Endothelial cell of umbilical vein (primary cell): ENCODE results near the gene CYP11A1. TPM values are rescaled to one million over a fixed set of nuclear protein-coding genes. Genes with fewer than 3 reads are reported as not detected.

Experiments
- BruUV-seq: library from RNA; stranded (reverse); fragments of 400-500 nt; replicated peaks from 2 replicates; lab custom pipeline; 2021; lab: Mats Ljungman, UMichigan
- CTCF ChIA-PET: fragments of 300-600, 350-600 bp; sonication (Branson Sonifier 250); formaldehyde crosslinking; loops from one replicate; lab custom pipeline; 2021; ENCODE audit warnings: antibody characterized with exemption, inconsistent platforms; lab: Charles Lee
- POLR2A ChIA-PET: fragments of 300-600, 350-600 bp; sonication (Branson Sonifier 250); formaldehyde crosslinking; loops from one replicate; lab custom pipeline; 2021; ENCODE audit warnings: antibody characterized with exemption, inconsistent platforms; lab: Charles Lee
- DNase-seq: peaks from one replicate; pipeline ENCODE4 v3.0.0-alpha.2; 2011; ENCODE audit warnings: low read depth, low spot score
- FAIRE-seq: peaks from 2 replicates; lab custom pipeline; 2011; peaks lifted over from hg19 to GRCh38; lab: Jason Lieb, UNC
- H2AFZ ChIP-seq: 2 replicates; pipeline ENCODE4 v1.6.0; 2012; ENCODE audit warnings: low read depth, low read length, control low read depth, inconsistent platforms
- H3K27ac ChIP-seq: 2 replicates; pipeline ENCODE4 v1.5.1; 2011; ENCODE audit warnings: low read depth, mild to moderate bottlenecking, control low read depth, low read length, moderate library complexity; ENCODE audit not compliant: insufficient read depth
- H3K27me3 ChIP-seq, 2 experiments: 2 replicates each; pipeline versions ENCODE4 v1.6.0 to v1.6.1; 2011; ENCODE audit warnings: low read length in 2 of 2, mixed read lengths in 1 of 2; ENCODE audit not compliant: control insufficient read depth in 2 of 2, insufficient read depth in 2 of 2
- H3K36me3 ChIP-seq, 2 experiments: 2 replicates in 1 of 2; 3 replicates in 1 of 2; pipeline ENCODE4 v1.5.1; 2011; ENCODE audit warnings: low read length in 2 of 2, mild to moderate bottlenecking in 1 of 2, moderate library complexity in 1 of 2; ENCODE audit not compliant: control insufficient read depth in 2 of 2, insufficient read depth in 2 of 2; ENCODE audit errors: extremely low read depth in 1 of 2
- H3K4me1 ChIP-seq: 3 replicates; pipeline ENCODE4 v1.5.1; 2011; ENCODE audit warnings: mild to moderate bottlenecking, low read length; ENCODE audit not compliant: control insufficient read depth, insufficient read depth; ENCODE audit errors: extremely low read depth
- H3K4me2 ChIP-seq: 2 replicates; pipeline ENCODE4 v1.6.1; 2011; ENCODE audit warnings: low read length, control low read depth, mixed read lengths; ENCODE audit not compliant: insufficient read depth
- H3K4me3 ChIP-seq, 3 experiments: fragments of 200-600 bp in 1 of 3; sonication (generic), shearing (Covaris generic) in 1 of 3; replicated peaks in 1 of 3; 2 replicates each; pipeline ENCODE4 v1.5.1; 2011 to 2016; ENCODE audit warnings: control low read depth in 3 of 3, low read length in 3 of 3, mild to moderate bottlenecking in 2 of 3, inconsistent platforms in 1 of 3, low read depth in 1 of 3, moderate library complexity in 1 of 3; ENCODE audit not compliant: insufficient read depth in 1 of 3
- H3K79me2 ChIP-seq: 2 replicates; pipeline ENCODE4 v1.6.0; 2012; ENCODE audit warnings: low read length, inconsistent platforms; ENCODE audit not compliant: control insufficient read depth, insufficient read depth
- H3K9ac ChIP-seq: replicated peaks from 2 replicates; pipeline ENCODE3; 2011; ENCODE audit warnings: low read length, control low read depth; ENCODE audit not compliant: insufficient read depth; ENCODE audit errors: extremely low read depth
- H3K9me1 ChIP-seq: replicated peaks from 3 replicates; pipeline ENCODE4 v1.6.0; 2011; ENCODE audit warnings: mild to moderate bottlenecking, low read length; ENCODE audit not compliant: control insufficient read depth, insufficient read depth; ENCODE audit errors: extremely low read depth
- H3K9me3 ChIP-seq: replicated peaks from 2 replicates; pipeline ENCODE4 v1.5.1; 2012; ENCODE audit warnings: low read length, inconsistent platforms; ENCODE audit not compliant: control insufficient read depth, insufficient read depth
- H4K20me1 ChIP-seq: replicated peaks from 2 replicates; pipeline ENCODE3; 2011; ENCODE audit warnings: mild to moderate bottlenecking, low read length; ENCODE audit not compliant: control insufficient read depth, insufficient read depth; ENCODE audit errors: extremely low read depth
- EZH2 ChIP-seq: IDR thresholded peaks from 2 replicates; pipeline ENCODE4 v1.6.1; 2012; ENCODE audit warnings: borderline replicate concordance, low read depth, mild to moderate bottlenecking, moderate library complexity, low read length, inconsistent platforms; ENCODE audit not compliant: severe bottlenecking
- FOS ChIP-seq: IDR thresholded peaks from 2 replicates; pipeline ENCODE4 v1.6.1; 2011; ENCODE audit warnings: mild to moderate bottlenecking, low read length, moderate library complexity, borderline replicate concordance; ENCODE audit not compliant: insufficient read depth
- GATA2 ChIP-seq: IDR thresholded peaks from 2 replicates; pipeline ENCODE4 v1.7.0; 2011; ENCODE audit warnings: low read depth, mild to moderate bottlenecking, moderate library complexity, mixed read lengths, low read length; ENCODE audit not compliant: insufficient read length, insufficient read depth
- JUN ChIP-seq: IDR thresholded peaks from 2 replicates; pipeline ENCODE4 v1.6.1; 2011; ENCODE audit warnings: borderline replicate concordance, low read depth; ENCODE audit not compliant: insufficient read length, insufficient read depth
- MYC ChIP-seq: IDR thresholded peaks from one replicate; pipeline ENCODE4 v1.6.1; 2011; ENCODE audit warnings: mild to moderate bottlenecking, low read depth, low read length
- POLR2A ChIP-seq: IDR thresholded peaks from 2 replicates; pipeline ENCODE4 v1.6.1; 2012; ENCODE audit warnings: low read depth, mild to moderate bottlenecking, control low read depth, low read length
- POLR2AphosphoS5 ChIP-seq: IDR thresholded peaks from 2 replicates; pipeline ENCODE4 v1.6.1; 2012; ENCODE audit warnings: low read depth, mild to moderate bottlenecking, control low read depth, low read length, moderate library complexity; ENCODE audit not compliant: insufficient read depth
- dilution Hi-C: fragments of 300-500 bp; cut with MboI; formaldehyde crosslinking; loops from one replicate; pipeline ENCODE4 v1.15.0; 2019; ENCODE audit warnings: low sequenced_read_pairs; ENCODE audit not compliant: extremely low pct_ligation_motif_present
- intact Hi-C: fragments of 100-400 bp; cut with micrococcal nuclease; formaldehyde crosslinking; loops from one replicate; pipeline ENCODE4 v1.10.0; 2022
- polyA plus RNA-seq, 4 experiments: library from polyadenylated mRNA; depleted of rRNA in 3 of 4; stranded (reverse) in 3 of 4; unstranded in 1 of 4; fragments of >200 nt; gene quantifications; 2 replicates each; pipeline versions ENCODE4 v1.2.1 to v1.2.3, GENCODE V29; 2011 to 2012; ENCODE audit warnings: missing spikeins in 1 of 4
- total RNA-seq: library from RNA; stranded (reverse); gene quantifications from 2 replicates; pipeline ENCODE4 v1.2.3, GENCODE V29; 2021
- TF ChIP-seq, protein P1 (sequence below), 2 donors: IDR thresholded peaks; 1 replicate in 1 of 2; 2 replicates in 1 of 2; pipeline ENCODE4 v1.5.1; 2011; ENCODE audit warnings: low read length in 2 of 2, mild to moderate bottlenecking in 2 of 2, moderate library complexity in 2 of 2, control low read depth in 1 of 2, inconsistent platforms in 1 of 2, low read depth in 1 of 2; ENCODE audit not compliant: insufficient read depth in 1 of 2; ENCODE audit errors: extremely low read depth in 1 of 2
- TF ChIP-seq, protein P2 (sequence below): IDR thresholded peaks from 2 replicates; pipeline ENCODE4 v1.6.1; 2011; ENCODE audit not compliant: insufficient read depth, insufficient read length

Gene CYP11A1
- total and polyA plus RNA-seq, 2 donors (not counting 3 experiments of a cell fraction or from before 2014, with no cell fraction given) = 0.08 TPM; not detected in 1

- DNase-seq (no peak), FAIRE-seq (no peak)
- Histone ChIP-seq H4K20me1 (no peaks in the 10 kb centered on the region), H3K27me3 (no peaks in the 10 kb centered on the region), H2AFZ (no peak overlapping the region), H3K79me2 (no peaks in the 10 kb centered on the region), H3K27ac (no peak overlapping the region), H3K4me1 (no peaks in the 10 kb centered on the region), H3K9me1 (no peaks in the 10 kb centered on the region), H3K4me3 (no peak overlapping the region), H3K36me3 (no peaks in the 10 kb centered on the region), H3K4me2 (no peak overlapping the region), H3K9ac (no peak overlapping the region), H3K9me3 (no peaks in the 10 kb centered on the region)
- intact Hi-C loops = no loop called here
- no peak for TF ChIP-seq FOS
- TF ChIP-seq, protein P1, sequence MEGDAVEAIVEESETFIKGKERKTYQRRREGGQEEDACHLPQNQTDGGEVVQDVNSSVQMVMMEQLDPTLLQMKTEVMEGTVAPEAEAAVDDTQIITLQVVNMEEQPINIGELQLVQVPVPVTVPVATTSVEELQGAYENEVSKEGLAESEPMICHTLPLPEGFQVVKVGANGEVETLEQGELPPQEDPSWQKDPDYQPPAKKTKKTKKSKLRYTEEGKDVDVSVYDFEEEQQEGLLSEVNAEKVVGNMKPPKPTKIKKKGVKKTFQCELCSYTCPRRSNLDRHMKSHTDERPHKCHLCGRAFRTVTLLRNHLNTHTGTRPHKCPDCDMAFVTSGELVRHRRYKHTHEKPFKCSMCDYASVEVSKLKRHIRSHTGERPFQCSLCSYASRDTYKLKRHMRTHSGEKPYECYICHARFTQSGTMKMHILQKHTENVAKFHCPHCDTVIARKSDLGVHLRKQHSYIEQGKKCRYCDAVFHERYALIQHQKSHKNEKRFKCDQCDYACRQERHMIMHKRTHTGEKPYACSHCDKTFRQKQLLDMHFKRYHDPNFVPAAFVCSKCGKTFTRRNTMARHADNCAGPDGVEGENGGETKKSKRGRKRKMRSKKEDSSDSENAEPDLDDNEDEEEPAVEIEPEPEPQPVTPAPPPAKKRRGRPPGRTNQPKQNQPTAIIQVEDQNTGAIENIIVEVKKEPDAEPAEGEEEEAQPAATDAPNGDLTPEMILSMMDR (IDR thresholded peaks at IDR 0.05; ENCODE audit: extremely low read depth in 1 of 2, insufficient read depth in 1 of 2, low read depth in 1 of 2, low read length in 2 of 2) = no peak
- TF ChIP-seq JUN = no peak
- no TSS peak for BruUV-seq
- CTCF ChIA-PET = interaction anchor here (1.4 kb wide), 1 partner anchor 46 kb away, joined by 3 read pairs; no protein-coding TSS in a partner anchor
- POLR2A ChIA-PET = no interaction called here
- dilution Hi-C loops = no loop called here
Observed at GRCh38 chr15:74392902-74393301, 25.5 kb upstream of the CYP11A1 start.

- FAIRE-seq (no peak), DNase-seq (no peak)
- no peaks in the 10 kb centered on the region for H3K9me1 ChIP-seq
- intact Hi-C loops (no loop called here), dilution Hi-C loops (no loop called here)
- no peaks in the 10 kb centered on the region for H3K27me3 ChIP-seq
- no peak overlapping the region for H3K27ac ChIP-seq
- POLR2A ChIA-PET = no interaction called here
- no peak overlapping the region for H3K9ac ChIP-seq
- TF ChIP-seq, protein P1 (IDR thresholded peaks at IDR 0.05; ENCODE audit: extremely low read depth in 1 of 2, insufficient read depth in 1 of 2, low read depth in 1 of 2, low read length in 2 of 2) = no peak
- TF ChIP-seq JUN (no peak), MYC (no peak), FOS (no peak), GATA2 (no peak), POLR2A (no peak), POLR2AphosphoS5 (no peak), EZH2 (no peak)
- TF ChIP-seq, protein P2, sequence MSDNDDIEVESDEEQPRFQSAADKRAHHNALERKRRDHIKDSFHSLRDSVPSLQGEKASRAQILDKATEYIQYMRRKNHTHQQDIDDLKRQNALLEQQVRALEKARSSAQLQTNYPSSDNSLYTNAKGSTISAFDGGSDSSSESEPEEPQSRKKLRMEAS = no peak
- no peaks in the 10 kb centered on the region for H4K20me1 ChIP-seq
- H3K36me3 ChIP-seq = no peaks in the 10 kb centered on the region
- no peak overlapping the region for H3K4me2 ChIP-seq
- H2AFZ ChIP-seq = no peak overlapping the region
- CTCF ChIA-PET = interaction anchor here (1.4 kb wide), 1 partner anchor 47 kb away, joined by 3 read pairs; no protein-coding TSS in a partner anchor
- H3K79me2 ChIP-seq = no peaks in the 10 kb centered on the region
- H3K9me3 ChIP-seq = no peaks in the 10 kb centered on the region
- BruUV-seq = no TSS peak
- H3K4me3 ChIP-seq = no peak overlapping the region
- no peaks in the 10 kb centered on the region for H3K4me1 ChIP-seq
Observed at GRCh38 chr15:74392451-74392830, 25.0 kb upstream of the CYP11A1 start.
